Adrenal gland (tissue), 5 donors: ENCODE results near the gene ISL2.

ENCODE experiments used
- POLR2A ChIP-seq, 2 donors: fragments of 450-650 bp; IDR thresholded peaks; one replicate each; pipeline ENCODE4 v1.6.1; 2017; ENCODE audit warnings: antibody characterized with exemption in 2 of 2, mild to moderate bottlenecking in 2 of 2, moderate library complexity in 1 of 2
- TF ChIP-seq, protein P1 (sequence below), 6 experiments: fragments of 450-650 bp in 4 of 6; fragments of 200-600 bp in 2 of 6; sonication (generic) in 1 of 6; IDR thresholded peaks; 1 replicate in 5 of 6; 2 replicates in 1 of 6; pipeline versions ENCODE4 v1.5.1 to v1.8.0; 2016 to 2021; ENCODE audit warnings: antibody characterized with exemption in 6 of 6, mild to moderate bottlenecking in 2 of 6, moderate library complexity in 1 of 6
- donor health status: DM: no; HTN: no; CAD: no.

- TF ChIP-seq, protein P1, sequence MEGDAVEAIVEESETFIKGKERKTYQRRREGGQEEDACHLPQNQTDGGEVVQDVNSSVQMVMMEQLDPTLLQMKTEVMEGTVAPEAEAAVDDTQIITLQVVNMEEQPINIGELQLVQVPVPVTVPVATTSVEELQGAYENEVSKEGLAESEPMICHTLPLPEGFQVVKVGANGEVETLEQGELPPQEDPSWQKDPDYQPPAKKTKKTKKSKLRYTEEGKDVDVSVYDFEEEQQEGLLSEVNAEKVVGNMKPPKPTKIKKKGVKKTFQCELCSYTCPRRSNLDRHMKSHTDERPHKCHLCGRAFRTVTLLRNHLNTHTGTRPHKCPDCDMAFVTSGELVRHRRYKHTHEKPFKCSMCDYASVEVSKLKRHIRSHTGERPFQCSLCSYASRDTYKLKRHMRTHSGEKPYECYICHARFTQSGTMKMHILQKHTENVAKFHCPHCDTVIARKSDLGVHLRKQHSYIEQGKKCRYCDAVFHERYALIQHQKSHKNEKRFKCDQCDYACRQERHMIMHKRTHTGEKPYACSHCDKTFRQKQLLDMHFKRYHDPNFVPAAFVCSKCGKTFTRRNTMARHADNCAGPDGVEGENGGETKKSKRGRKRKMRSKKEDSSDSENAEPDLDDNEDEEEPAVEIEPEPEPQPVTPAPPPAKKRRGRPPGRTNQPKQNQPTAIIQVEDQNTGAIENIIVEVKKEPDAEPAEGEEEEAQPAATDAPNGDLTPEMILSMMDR (IDR thresholded peaks at IDR 0.05) = no peak
- no peak for TF ChIP-seq POLR2A (IDR thresholded peaks at IDR 0.05)
Observed at GRCh38 chr15:76390571-76390970, 54.0 kb downstream of the ISL2 start.
